NB4 (cell line): ENCODE measurements around the gene MIER1.

Experiments used
- DNase-seq: peaks from one replicate; pipeline ENCODE4 v3.0.0; 2010; ENCODE audit warnings: low read depth
- H3K4me3 ChIP-seq: one replicate; pipeline ENCODE4 v1.5.1; 2011; ENCODE audit warnings: mild to moderate bottlenecking, low read depth, low read length, moderate library complexity
- MYC ChIP-seq: IDR thresholded peaks from 2 replicates; pipeline ENCODE4 v1.6.1; 2011; ENCODE audit warnings: low read depth, low read length
- POLR2A ChIP-seq: IDR thresholded peaks from 2 replicates; pipeline ENCODE4 v1.6.1; 2011; ENCODE audit warnings: mild to moderate bottlenecking; ENCODE audit not compliant: insufficient read length; ENCODE audit errors: extremely low read depth
- TF ChIP-seq, protein P1 (sequence below): IDR thresholded peaks from 2 replicates; pipeline ENCODE4 v1.6.1; 2011; ENCODE audit warnings: low read depth, low read length
- TF ChIP-seq, protein P2 (sequence below): IDR thresholded peaks from one replicate; pipeline ENCODE4 v1.5.1; 2012; ENCODE audit warnings: low read depth, low read length

The MIER1 gene

DNA sequence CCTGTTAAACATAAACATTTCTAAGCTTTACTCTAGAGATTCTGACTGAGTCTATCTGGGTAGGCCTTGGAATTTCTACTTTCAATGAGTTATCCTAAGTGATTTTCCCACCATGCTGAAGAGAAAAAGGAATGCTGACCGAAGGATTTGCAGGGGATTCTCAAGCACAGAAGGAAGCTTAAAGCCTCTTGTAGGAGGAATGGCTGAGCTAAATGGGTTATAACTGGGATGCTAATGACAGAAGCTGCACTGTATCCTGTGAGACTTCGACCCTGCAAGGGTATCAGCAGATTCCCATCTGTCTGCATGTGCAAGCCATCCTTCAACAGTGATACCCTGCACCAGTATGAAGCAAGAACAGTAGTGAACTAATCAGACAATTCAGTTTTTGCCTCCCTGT lies 93.8 kb downstream of the MIER1 start:
- no peak overlapping the region for H3K4me3 ChIP-seq
- no peak for DNase-seq
- TF ChIP-seq POLR2A (no peak), MYC (no peak)
- TF ChIP-seq, protein P1, sequence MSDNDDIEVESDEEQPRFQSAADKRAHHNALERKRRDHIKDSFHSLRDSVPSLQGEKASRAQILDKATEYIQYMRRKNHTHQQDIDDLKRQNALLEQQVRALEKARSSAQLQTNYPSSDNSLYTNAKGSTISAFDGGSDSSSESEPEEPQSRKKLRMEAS, result no peak
- TF ChIP-seq, protein P2, sequence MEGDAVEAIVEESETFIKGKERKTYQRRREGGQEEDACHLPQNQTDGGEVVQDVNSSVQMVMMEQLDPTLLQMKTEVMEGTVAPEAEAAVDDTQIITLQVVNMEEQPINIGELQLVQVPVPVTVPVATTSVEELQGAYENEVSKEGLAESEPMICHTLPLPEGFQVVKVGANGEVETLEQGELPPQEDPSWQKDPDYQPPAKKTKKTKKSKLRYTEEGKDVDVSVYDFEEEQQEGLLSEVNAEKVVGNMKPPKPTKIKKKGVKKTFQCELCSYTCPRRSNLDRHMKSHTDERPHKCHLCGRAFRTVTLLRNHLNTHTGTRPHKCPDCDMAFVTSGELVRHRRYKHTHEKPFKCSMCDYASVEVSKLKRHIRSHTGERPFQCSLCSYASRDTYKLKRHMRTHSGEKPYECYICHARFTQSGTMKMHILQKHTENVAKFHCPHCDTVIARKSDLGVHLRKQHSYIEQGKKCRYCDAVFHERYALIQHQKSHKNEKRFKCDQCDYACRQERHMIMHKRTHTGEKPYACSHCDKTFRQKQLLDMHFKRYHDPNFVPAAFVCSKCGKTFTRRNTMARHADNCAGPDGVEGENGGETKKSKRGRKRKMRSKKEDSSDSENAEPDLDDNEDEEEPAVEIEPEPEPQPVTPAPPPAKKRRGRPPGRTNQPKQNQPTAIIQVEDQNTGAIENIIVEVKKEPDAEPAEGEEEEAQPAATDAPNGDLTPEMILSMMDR, result no peak

DNA sequence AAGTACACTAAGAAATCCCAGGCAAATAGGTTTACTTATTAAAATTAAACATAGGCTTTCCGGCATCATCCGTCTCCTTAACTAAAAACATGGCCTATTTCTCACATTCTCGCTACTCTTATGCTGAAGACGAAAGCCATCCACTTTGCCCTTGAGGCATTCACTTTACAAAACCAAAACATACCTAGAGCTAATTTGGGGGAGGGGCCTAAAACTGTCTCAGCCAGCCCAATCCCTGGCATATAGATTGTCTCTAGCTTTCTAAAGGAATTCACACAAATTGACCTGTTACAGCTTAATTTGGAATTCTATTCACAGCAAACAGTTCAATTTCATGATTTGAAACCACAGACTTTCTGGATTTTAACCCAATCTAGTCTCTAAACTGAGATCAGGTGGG lies 94.3 kb downstream of the MIER1 start:
- H3K4me3 ChIP-seq, result no peak overlapping the region
- DNase-seq, result no peak
- TF ChIP-seq, protein P2, result no peak
- TF ChIP-seq, protein P1, result no peak
- TF ChIP-seq POLR2A, result no peak
- no peak for TF ChIP-seq MYC

DNA sequence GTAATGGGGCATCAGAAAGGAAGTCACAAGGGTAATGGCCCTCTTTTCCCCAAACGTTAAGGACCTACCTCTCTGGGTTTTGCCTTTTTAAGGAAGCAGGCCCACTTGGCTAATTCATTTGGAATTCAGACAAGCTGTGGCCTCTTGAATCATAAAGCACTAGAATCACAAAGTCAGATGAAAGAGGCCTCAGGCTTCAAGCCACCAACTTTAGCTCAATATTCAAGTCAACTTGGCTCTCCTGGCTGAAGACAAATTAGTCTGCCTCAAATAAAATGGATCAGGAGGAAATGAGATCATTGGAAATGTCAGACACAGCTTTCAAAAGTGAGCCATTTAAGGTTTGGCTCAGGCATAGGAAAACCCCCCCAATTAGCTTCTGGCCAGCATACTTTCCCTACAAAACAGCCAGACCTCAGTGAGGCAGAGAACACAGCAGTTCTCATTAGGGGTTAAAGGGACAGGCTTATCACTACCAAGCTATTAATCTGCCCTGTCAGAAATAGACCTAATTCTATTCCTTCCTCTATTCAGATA lies 94.9 kb downstream of the MIER1 start:
- no peak for DNase-seq
- TF ChIP-seq, protein P1, result no peak
- no peak for TF ChIP-seq POLR2A
- TF ChIP-seq, protein P2, result no peak
- no peak overlapping the region for H3K4me3 ChIP-seq

DNA sequence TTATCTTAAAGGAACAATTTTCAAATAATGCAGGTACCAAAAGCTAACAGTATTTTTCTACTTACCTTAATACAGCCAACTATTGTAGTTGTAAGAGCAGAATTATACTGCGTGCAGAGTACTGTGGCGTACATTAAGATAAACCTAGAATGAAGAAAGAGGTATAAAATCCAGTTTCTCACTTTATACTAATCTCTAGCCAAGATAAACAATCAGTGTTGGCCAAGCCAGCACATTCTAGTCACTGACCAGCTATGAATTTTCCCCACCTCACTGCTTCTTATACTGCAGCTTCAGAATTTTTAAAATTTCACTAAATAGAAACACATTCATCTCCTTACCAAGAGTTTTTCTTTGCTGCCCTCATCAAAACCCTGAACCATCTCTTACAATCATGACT lies 95.5 kb downstream of the MIER1 start:
- no peak for DNase-seq
- TF ChIP-seq MYC (no peak), POLR2A (no peak)
- TF ChIP-seq, protein P1, result no peak
- TF ChIP-seq, protein P2, result no peak
- H3K4me3 ChIP-seq, result no peak overlapping the region

DNA sequence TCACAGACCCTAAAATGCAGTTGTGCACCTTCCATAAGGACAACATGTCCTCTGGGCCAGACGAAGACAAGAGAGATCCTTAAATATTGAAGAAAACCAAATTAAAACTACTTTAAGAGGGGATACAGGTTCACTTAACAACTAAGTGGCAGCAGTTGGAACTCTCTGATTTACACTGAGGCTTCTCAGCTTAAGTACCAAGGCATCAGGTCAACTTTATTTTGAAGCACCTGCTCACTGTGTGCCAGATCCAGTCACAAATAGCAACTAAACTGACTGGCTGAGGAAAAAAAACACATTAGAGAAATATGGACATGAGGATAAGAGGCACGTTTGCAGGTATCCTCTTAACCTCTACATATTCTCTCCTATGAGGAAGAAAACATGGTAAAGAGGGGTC lies 96.0 kb downstream of the MIER1 start:
- H3K4me3 ChIP-seq, result no peak overlapping the region
- DNase-seq, result no peak
- TF ChIP-seq MYC (no peak), POLR2A (no peak)
- TF ChIP-seq, protein P2, result no peak
- TF ChIP-seq, protein P1, result no peak

DNA sequence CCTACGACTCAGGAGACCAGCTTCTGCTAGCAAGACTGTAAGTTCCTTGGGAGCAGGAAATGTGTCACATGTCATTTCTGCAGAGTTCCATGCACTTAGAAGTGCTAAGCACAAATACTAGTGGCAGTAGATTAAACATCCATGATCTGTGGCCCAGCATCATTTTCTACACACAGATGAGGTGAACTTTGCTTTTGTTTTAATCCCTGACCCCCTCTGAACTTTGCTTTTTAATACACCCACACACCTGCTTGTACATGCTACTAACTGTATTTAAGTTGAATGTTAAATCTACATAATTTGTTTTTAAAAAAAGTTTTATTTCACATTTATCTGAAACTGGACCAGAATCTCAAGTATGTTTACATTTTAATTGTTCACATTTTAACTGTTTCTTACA lies 104.7 kb downstream of the MIER1 start:
- no peak overlapping the region for H3K4me3 ChIP-seq
- no peak for TF ChIP-seq POLR2A
- TF ChIP-seq, protein P2, result no peak
- TF ChIP-seq MYC, result no peak
- TF ChIP-seq, protein P1, result no peak
- DNase-seq, result no peak
